Spinal cord (tissue), 10 donors: Measurements from ENCODE around the gene TUBGCP3. TPM values are rescaled to one million over a fixed set of nuclear protein-coding genes. Genes with fewer than 3 reads are reported as not detected.
A peak's percentile ranks its signal among the peaks of the same experiment; 100 is the strongest.

Source experiments
- DNase-seq, 6 donors: peaks; one replicate each; pipeline versions ENCODE4 v3.0.0 to v3.0.0-alpha.2; 2013 to 2015; ENCODE audit warnings: low spot score in 6 of 6, low read depth in 4 of 6
- H3K27ac ChIP-seq: one replicate; pipeline ENCODE4 v1.5.1; 2013; ENCODE audit warnings: low read depth, low read length, control low read depth
- H3K27me3 ChIP-seq: one replicate; pipeline ENCODE4 v1.6.1; 2013; ENCODE audit warnings: low read length; ENCODE audit not compliant: control insufficient read depth, insufficient read depth
- H3K36me3 ChIP-seq: one replicate; pipeline ENCODE4 v1.6.1; 2013; ENCODE audit warnings: low read length; ENCODE audit not compliant: control insufficient read depth, insufficient read depth
- H3K4me1 ChIP-seq: one replicate; pipeline ENCODE4 v1.6.1; 2013; ENCODE audit warnings: low read length; ENCODE audit not compliant: control insufficient read depth, insufficient read depth
- H3K4me3 ChIP-seq: one replicate; pipeline ENCODE4 v1.5.1; 2013; ENCODE audit warnings: low read depth, low read length, control low read depth
- H3K9me3 ChIP-seq: one replicate; pipeline ENCODE4 v1.6.1; 2013; ENCODE audit warnings: low read length; ENCODE audit not compliant: control insufficient read depth, insufficient read depth
- WGBS: methylation state at CpG from one replicate; pipeline ENCODE4 v1.1.5; 2013; ENCODE audit warnings: missing lambda C conversion rate; ENCODE audit not compliant: insufficient coverage; 5-methylcytosine and 5-hydroxymethylcytosine counted together
- polyA plus RNA-seq, 2 donors: library from polyadenylated mRNA; unstranded; fragments of 120-200 nt; gene quantifications; one replicate each; pipeline ENCODE4 v1.2.1, GENCODE V29; 2013; ENCODE audit not compliant: insufficient read length in 2 of 2
- total RNA-seq, 2 donors: library from RNA; depleted of rRNA in 1 of 2; stranded (reverse); fragments of 120-200 nt in 1 of 2; fragments of >200 nt in 1 of 2; gene quantifications; one replicate each; pipeline versions ENCODE4 v1.2.3 to v1.2.4, GENCODE V29; 2013 to 2014
- donor health status: healthy.

The TUBGCP3 gene
- total and polyA plus RNA-seq, 4 donors, result 23.2 to 40.5 (median 33.5) TPM

GRCh38 chr13:112602189-112602588, 14.2 kb upstream of the TUBGCP3 start:
- 35% methylated on average over 2 of the region's 8 CpGs for WGBS
- peaks cover 15% of the 10 kb centered on the region for H3K4me1 ChIP-seq
- H3K9me3 ChIP-seq, result no peaks in the 10 kb centered on the region
- DNase-seq, result peak in 1 of 6 donors; percentile 73
- no peaks in the 10 kb centered on the region for H3K27me3 ChIP-seq
- H3K36me3 ChIP-seq, result no peaks in the 10 kb centered on the region
- H3K27ac ChIP-seq, result no peak overlapping the region
- H3K4me3 ChIP-seq, result no peak overlapping the region

GRCh38 chr13:112601371-112601770, 13.4 kb upstream of the TUBGCP3 start:
- no peak overlapping the region for H3K4me3 ChIP-seq
- peaks cover 12% of the 10 kb centered on the region for H3K4me1 ChIP-seq
- H3K27me3 ChIP-seq, result no peaks in the 10 kb centered on the region
- peak in 1 of 6 donors; percentile 13 for DNase-seq
- no peak overlapping the region for H3K27ac ChIP-seq
- no peaks in the 10 kb centered on the region for H3K36me3 ChIP-seq
- 79% methylated on average over 13 of the region's 14 CpGs for WGBS
- no peaks in the 10 kb centered on the region for H3K9me3 ChIP-seq

DNA sequence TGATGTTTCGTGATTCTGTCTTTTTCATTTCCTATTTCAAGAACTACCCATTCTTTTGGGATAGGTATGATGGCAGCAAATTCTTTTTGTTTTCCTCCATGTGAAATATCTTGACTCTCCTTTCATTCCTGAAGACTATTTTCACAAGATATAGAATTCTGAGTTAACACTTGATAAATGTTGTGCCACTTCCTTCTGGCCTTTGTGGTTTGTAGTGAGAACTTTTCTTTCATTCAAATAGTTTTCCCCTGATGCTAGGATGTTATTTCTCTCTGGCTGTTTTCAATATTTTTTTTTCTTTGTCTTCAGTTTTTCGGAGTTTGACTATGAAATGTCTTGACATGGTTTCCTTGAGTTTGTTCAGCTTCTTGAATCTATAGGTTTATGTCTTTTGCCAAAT, 8.3 kb upstream of the TUBGCP3 start:
- Histone ChIP-seq H3K27me3 (no peaks in the 10 kb centered on the region), H3K9me3 (no peaks in the 10 kb centered on the region), H3K36me3 (no peaks in the 10 kb centered on the region), H3K4me3 (no peak overlapping the region), H3K4me1 (no peaks in the 10 kb centered on the region), H3K27ac (no peak overlapping the region)
- no peak for DNase-seq
- WGBS, result no CpG with 5 or more reads among the region's 2 CpGs

DNA sequence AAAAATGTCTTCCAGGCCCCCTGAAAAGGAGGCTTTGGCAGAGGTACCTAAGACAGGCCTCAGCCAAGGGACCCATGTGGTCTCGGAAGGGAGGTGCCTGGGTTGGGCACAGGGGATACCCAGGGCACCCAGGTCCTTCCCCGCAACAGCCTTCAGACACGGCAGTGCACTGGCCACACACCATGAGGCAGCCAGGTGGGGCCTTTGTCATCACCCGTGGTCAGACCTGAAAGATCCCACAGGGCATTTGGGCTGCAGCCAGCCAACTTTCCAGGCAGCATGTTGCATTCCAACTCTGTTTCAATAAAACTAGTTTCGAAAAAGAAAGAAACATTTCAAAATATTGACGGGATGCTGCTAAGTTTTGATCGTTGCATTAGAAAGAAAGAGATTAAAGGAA, 4.7 kb upstream of the TUBGCP3 start:
- H3K4me3 ChIP-seq, result no peak overlapping the region
- 88% methylated on average over 5 of the region's 7 CpGs for WGBS
- no peaks in the 10 kb centered on the region for H3K27me3 ChIP-seq
- no peaks in the 10 kb centered on the region for H3K36me3 ChIP-seq
- H3K4me1 ChIP-seq, result peaks cover 9% of the 10 kb centered on the region
- no peaks in the 10 kb centered on the region for H3K9me3 ChIP-seq
- no peak overlapping the region for H3K27ac ChIP-seq
- DNase-seq, result no peak

GRCh38 chr13:112592181-112592580, 4.2 kb upstream of the TUBGCP3 start:
- Histone ChIP-seq H3K27me3 (no peaks in the 10 kb centered on the region), H3K9me3 (no peaks in the 10 kb centered on the region), H3K36me3 (no peaks in the 10 kb centered on the region), H3K27ac (no peak overlapping the region), H3K4me1 (peaks cover 9% of the 10 kb centered on the region), H3K4me3 (no peak overlapping the region)
- DNase-seq, result no peak
- 96% methylated on average over 4 of the region's 7 CpGs for WGBS

- Histone ChIP-seq H3K27ac (peak overlapping the region; percentile 96), H3K4me3 (peak overlapping the region; percentile 82), H3K4me1 (peaks cover 9% of the 10 kb centered on the region), H3K9me3 (no peaks in the 10 kb centered on the region), H3K27me3 (no peaks in the 10 kb centered on the region), H3K36me3 (no peaks in the 10 kb centered on the region)
- WGBS, result 66% methylated on average over 29 of the region's 33 CpGs
- DNase-seq, result no peak
These were observed 741 bp upstream of the TUBGCP3 start for GRCh38 chr13:112588490-112589297.

DNA sequence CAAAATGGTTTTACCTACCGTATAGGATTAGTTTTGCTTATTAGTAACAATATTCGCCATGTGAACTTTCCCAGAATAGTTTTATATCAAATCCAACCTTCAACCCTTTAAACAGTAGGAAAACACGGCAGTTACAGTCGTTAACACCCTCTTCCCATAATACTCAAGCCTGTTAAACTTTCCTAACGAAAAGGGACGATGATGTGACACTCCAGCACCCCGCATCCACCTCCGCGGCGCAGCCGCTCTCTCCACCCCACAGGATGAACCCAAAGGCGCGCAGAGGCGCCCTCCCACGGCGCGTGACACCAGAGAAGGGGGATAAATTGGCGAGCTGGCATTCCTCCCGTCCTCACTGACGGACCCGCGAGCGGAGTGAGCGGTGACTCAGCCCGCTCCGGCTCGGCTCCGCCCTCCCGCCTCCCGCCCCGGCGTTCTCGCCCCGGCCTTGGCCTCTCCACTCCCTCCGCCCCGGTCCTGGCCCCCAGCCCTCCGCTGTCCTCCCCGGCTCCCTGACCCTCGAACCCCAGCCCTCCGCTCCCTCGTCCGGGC, 665 bp downstream of the TUBGCP3 start:
- H3K4me1 ChIP-seq, result peaks cover 9% of the 10 kb centered on the region
- peak; percentile 24 to 87 (median 48) for DNase-seq
- H3K4me3 ChIP-seq, result peak overlapping the region; percentile 82
- H3K9me3 ChIP-seq, result no peaks in the 10 kb centered on the region
- H3K27ac ChIP-seq, result peak overlapping the region; percentile 93
- no peaks in the 10 kb centered on the region for H3K27me3 ChIP-seq
- peaks cover 2% of the 10 kb centered on the region for H3K36me3 ChIP-seq
- WGBS, result 0% methylated on average over 39 of the region's 42 CpGs

- H3K9me3 ChIP-seq, result no peaks in the 10 kb centered on the region
- 76% methylated on average over 2 of the region's 6 CpGs for WGBS
- no peak for DNase-seq
- no peak overlapping the region for H3K4me3 ChIP-seq
- peaks cover 2% of the 10 kb centered on the region for H3K36me3 ChIP-seq
- peaks cover 9% of the 10 kb centered on the region for H3K4me1 ChIP-seq
- H3K27ac ChIP-seq, result no peak overlapping the region
- H3K27me3 ChIP-seq, result no peaks in the 10 kb centered on the region
These were observed 1.5 kb downstream of the TUBGCP3 start for GRCh38 chr13:112586334-112586960.

- Histone ChIP-seq H3K27me3 (no peaks in the 10 kb centered on the region), H3K9me3 (no peaks in the 10 kb centered on the region), H3K27ac (no peak overlapping the region), H3K4me1 (peaks cover 7% of the 10 kb centered on the region), H3K4me3 (no peak overlapping the region), H3K36me3 (peaks cover 6% of the 10 kb centered on the region)
- DNase-seq, result peak in 1 of 6 donors; percentile 15
- WGBS, result 85% methylated on average over 4 of the region's 11 CpGs
These were observed 4.2 kb downstream of the TUBGCP3 start for GRCh38 chr13:112583592-112584277.
